Heart left ventricle (tissue), 13 donors: ENCODE measurements around the gene ATF7.

Source experiments
- POLR2A ChIP-seq, 2 donors: fragments of 450-650 bp; IDR thresholded peaks; one replicate each; pipeline ENCODE4 v1.6.1; 2017; ENCODE audit warnings: antibody characterized with exemption in 2 of 2, mild to moderate bottlenecking in 2 of 2, moderate library complexity in 2 of 2
- TF ChIP-seq, protein P1 (sequence below), 12 donors: fragments of 200-600 bp; sonication (generic) in 4 of 12; IDR thresholded peaks; one replicate each; pipeline versions ENCODE4 v1.5.0 to v1.8.0; 2018 to 2022; ENCODE audit warnings: antibody characterized with exemption in 12 of 12, mild to moderate bottlenecking in 5 of 12
- donor health status: ischemic (EF 13 %, LVEDD 7.1; RV severe dilation, severe dysfunction).
- donor health status: DM: no; HTN: yes; CAD: no.
- donor health status: DM: no; HTN: no; CAD: no.
- donor health status: ischemic (EF 25% LVEDD 6.9; RV normal size, moderate dysfunction).
- donor health status: ischemic (EF 25% LVEDD 5.7; RV mildly dilated, moderate dysfunction).
- donor health status: ischemic (EF 35%, LVEDD 5.7; RV mildly dilated, moderate dysfunction).
- donor health status: nonischemic (EF 11% LVEDD 7.7; RV severe dilation, severe dysfunction).
- donor health status: DM: yes; HTN: yes; CAD: no.
- donor health status: PGD.
- donor health status: ischemic (EF 29% LVEDD 5.4; RV normal size, mild dysfunction).
- donor health status: nonischemic (EF 23%, LVEDD 6.1; RV moderate dilation, normal function).

DNA sequence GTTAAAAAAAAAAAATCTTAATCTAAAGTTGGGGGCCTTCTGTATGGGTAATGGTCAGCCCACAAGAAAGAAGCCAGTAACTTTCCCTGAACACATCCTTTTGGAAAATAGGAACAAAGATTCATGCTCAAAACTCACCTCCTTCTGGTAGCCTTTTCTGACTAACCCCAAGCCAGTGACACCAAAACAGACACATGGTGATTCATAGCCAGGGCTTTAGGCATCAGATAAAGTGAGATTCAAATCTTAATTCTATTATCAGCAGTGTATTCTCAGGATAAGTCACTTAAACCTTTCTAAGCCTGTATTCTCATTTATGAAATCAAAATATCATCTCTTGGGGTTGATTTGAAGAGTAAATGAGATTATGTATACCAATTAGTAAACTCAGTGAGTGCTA is 44.8 kb upstream of the ATF7 start:
- TF ChIP-seq, protein P1, sequence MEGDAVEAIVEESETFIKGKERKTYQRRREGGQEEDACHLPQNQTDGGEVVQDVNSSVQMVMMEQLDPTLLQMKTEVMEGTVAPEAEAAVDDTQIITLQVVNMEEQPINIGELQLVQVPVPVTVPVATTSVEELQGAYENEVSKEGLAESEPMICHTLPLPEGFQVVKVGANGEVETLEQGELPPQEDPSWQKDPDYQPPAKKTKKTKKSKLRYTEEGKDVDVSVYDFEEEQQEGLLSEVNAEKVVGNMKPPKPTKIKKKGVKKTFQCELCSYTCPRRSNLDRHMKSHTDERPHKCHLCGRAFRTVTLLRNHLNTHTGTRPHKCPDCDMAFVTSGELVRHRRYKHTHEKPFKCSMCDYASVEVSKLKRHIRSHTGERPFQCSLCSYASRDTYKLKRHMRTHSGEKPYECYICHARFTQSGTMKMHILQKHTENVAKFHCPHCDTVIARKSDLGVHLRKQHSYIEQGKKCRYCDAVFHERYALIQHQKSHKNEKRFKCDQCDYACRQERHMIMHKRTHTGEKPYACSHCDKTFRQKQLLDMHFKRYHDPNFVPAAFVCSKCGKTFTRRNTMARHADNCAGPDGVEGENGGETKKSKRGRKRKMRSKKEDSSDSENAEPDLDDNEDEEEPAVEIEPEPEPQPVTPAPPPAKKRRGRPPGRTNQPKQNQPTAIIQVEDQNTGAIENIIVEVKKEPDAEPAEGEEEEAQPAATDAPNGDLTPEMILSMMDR (IDR thresholded peaks at IDR 0.05): no peak
- no peak for TF ChIP-seq POLR2A (IDR thresholded peaks at IDR 0.05)
